HG03457 (cell line): Measurements from ENCODE around the gene STK17B.
"Not testable (repeated sequence)": the region's sequence is repeated elsewhere in the genome, so short reads cannot be mapped to it uniquely, and the experiment has no call there.

Experiments
- ATAC-seq: cut with Tn5 transposase; IDR thresholded peaks from one replicate; pipeline ENCODE4 v1.9.1; 2021; ENCODE audit warnings: moderate number of reproducible peaks; ENCODE audit not compliant: unreplicated experiment

Gene STK17B

DNA sequence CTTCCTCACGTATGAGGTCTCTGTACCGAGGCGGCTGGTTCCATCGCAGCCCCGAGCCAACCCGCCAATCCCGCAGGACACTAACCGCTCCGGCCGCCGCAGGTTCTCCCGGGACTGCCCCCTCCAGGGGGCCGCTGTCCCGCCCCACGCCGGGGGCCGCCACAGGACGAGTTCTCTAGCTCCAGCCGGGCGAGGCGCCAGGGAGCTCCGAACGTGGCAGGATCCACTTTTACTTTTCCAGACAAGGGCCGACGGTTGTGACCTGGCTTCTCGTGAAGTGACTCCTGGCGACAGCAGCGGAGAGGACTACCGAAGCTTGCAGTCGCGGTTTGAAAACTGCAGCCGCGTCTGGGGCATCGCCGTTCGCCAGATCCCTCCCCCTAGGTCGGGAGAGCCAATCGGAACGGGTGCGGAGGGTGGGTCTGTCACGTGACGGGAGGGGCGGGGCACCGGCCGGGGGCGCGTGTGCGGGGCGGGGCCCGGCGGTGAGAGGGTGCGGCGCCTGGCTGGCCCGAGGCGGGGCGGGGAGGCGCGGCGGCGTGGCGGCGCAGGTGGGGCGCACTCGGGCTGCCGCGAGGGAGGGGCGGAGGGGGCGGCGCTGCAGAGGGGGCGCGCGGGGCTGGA, at the start of gene STK17B:
Gene STK17B, minus strand, starts transcription at position 331 of the 624 bp plus-strand sequence. CDS start 8,195 bp downstream, outside the sequence.
- peak; percentile 43 for ATAC-seq

DNA sequence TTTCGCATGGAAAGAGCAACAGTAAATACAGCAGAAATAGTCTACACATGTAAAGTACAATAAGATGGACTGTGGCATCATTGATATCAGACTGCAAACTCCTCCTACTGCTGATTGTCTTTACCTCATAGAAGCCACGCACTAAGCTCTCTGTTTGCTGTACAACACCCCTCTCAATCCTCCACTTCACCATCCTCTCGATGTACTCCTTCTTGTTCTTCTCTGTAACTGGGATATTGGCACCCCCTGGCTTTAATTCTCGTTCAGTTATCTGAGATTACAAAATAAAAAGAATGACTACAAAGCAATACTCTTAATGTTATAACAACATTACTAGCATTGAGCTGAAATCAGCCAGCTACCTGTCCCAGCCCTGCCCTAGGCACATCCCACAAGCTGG, 49.3 kb upstream of the STK17B start:
- no peak for ATAC-seq

DNA sequence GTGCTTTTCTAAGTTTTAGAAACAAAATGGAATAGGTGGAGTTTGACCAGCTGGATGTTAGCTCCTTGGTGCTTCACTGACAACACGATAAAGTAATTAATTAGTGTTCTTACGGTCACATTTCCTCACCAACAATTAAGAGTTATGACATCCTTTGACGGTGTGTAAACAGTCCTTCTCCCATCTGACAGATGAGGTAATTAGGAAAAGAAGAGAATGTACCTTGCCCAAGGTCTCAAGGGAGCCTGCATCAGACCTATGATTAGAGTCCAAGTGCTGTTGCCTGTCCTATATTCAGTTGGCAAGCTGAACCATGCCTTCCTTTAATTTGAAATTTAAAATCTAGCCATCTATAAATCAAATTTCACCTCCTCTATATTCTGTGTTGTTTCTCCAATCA, 48.3 kb upstream of the STK17B start:
- ATAC-seq: no peak

DNA sequence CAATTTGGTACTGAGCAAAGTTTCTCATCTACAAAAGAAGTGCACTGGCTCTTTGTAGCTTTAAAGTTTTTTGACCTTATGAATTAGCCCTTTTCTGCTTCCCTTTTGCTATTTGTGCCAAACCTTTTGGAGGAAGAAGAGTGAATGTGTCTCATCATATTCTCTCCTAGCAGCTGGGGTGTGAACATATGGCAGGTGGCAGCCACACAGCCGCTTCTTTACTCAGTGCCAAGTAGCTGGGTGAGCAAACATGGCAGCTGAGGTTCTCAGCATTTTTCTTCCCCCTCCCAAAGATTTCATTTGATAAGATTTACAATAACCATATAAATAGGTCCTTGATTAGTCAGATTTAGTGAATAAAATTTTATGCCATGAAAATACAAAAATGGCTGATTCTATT, 46.7 kb upstream of the STK17B start:
- ATAC-seq: no peak

DNA sequence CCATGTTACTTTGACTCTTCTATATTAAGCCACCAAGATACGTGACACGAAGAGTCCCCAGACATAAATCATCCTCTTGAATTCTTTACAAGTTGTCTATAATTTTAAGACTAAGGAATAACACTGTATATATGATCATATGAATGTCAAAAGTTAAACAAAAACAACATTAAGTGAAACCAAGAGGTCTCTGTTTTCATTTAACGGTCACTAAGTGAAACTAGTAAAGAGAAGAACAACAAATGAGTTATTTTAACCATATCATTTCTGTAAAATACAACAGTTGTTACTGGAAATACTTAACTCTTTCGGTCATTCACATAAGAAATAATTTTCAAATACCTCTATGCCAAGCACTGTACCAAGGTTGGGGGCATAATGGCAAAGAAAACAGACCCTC, 45.7 kb upstream of the STK17B start:
- no peak for ATAC-seq

DNA sequence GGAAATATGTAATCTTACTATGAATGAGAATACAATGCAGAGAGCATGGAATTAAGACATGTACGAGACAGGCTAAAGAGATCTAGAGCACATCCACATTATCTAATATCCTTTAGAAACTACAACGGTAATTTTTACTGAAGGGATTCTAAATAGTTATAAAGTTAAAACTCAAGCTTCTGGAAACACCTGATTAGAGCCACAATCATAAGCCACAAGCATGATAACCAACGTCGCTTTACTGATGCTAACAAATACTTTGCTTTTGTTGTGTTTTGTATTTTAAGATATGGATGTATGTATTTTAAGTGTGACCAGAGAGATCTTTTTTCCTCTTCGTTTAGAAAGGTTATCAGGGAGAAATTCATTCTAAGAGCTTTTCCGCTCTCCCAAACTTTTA, 44.0 kb upstream of the STK17B start:
- ATAC-seq: no peak

DNA sequence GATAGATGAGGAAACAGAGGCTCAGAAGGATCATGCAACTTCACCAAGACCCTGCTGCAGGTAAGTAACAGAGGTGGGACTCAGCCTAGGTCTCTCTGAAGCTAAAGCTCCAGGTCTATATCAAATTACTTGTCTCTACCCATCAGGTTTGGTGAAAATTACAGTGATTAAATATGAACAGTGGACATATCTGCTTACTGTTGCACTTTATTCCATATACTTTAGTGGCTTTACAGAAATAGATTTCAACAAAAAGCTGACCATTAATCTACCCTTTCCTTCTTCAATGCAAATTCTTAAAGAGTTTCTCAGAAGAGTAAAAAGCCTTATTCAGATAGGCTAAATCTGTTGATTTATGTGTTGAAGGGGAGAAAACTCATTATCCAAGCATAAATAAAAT, 42.8 kb upstream of the STK17B start:
- ATAC-seq: no peak

DNA sequence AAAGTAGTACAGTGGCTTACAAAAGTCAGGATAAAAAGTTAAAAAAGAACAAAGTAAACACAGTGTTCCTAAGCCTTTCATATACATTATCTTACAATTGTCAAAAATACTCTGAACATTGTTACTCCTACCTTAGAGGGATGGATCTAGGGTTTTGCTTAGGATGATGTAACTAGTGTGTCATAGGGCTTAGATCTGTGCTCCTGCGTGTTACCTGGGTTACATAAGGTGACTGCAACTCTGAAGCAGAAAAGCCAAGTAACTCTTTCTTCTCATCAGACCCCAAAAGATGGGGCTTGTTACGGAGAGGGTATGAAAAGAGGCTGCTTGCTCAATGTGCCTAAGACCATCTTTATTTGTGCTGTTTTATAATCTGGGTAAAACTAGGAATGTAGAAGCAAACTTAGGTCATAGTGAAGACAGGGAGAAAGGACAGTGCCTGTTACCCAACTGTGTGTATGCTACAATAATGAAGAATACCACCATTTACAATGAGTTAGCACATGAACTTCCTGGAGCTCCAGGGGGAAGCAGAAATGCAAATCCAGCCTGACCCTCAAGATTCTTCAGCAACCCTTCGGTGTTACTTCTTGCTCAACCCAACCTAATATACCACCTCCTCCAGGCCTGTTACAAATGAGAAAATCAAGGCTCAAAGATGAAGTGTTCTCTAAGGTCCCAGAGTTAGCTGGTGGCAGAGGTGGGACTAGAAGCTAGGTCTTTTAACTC, 42.0 kb upstream of the STK17B start:
- ATAC-seq: no peak

DNA sequence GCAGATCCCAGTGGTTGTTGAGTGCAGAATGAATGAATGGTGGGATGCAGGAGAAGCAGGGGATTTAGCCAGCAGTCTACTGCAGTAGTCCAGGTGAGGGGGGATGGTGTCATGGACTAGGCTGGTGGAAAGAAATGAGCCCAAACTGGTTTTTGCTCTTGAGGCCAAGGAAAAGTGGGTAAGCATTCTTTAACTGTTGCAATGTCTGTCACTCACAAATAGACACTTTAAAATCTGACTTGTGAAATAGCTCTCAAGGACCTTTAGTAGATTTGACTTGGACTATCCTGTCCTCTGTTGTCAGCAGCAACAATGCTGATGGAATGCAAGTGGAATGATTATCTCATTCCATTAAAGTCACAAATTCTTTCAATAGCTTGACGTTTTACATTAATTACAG, 37.5 kb upstream of the STK17B start:
- ATAC-seq: no peak

DNA sequence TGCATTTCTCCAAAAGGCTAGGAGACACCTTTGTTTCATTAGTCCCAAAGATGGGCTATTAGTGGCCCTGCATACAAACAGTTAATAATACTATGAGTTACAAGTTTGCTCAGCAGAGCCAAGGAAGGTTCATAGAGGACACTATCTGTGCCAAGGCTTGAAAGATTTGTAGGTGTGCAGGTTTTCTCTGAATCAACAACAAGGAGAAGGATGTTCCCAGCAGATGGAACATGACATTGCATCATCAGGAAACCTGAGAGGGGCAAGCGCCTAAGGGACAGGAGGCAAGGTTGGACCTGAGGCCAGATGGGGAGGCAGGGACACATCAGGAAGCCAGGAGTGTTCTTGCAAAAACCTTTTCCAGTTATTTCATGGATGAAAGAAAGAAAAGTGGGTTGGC, 35.4 kb upstream of the STK17B start:
- ATAC-seq: no peak

DNA sequence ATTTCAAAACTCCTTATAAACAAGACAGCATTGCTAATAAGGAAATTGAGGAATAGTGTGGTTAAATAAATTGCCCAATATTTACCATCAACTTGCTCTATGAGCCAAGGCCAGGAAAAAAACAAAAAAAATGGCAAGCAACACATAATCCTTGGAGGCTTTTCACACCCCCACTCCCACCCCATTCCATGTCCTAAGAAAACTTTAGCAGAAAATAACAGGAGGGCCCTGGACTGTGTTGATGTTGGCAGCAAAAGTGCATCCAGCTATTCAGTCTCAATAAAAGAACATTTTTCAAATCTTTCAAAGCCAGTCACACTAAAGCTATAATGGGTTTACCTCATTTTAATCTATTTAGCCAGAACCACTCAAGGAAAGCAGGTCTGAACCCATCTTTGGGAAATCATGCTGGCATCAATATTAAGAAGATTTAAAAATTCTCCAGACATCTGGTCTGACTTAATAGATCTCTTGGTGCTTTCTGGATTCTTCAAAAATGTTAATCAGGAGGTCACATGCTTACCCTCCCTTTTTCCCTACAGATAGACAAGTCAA, 34.6 kb upstream of the STK17B start:
- no peak for ATAC-seq

DNA sequence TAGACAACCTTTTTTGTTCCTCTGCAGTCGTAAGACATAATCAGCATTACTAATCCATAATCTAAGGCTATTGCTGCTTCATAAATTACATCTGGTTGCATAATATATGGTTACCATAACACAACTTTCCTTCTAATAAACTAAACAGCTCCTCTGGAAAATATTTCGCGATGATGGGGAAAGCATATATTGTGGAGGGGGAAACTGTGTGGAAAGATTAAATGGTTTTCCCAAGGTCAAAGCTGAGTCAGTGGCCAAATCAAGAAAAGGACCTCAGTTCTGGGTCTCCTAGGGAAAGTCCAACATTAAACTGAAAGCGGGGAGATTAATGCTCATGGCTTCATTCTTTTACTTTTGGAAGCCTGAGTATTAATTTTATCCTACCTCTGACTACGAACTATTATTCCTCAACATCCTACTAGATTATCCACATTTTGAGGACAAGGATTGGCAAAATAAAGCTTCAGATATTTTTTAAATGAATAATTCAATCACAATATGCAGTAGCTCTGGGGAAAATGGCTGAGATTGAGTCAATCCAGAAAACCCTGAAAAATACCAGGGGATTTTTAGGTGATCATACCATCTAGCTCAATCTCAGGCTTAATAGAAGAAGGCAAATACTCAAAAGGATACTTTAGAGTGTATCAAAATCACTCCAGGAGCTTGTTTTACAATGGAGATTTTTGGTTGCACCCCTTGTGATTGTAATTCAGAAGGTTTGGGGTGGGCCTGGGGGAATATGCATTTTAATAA, 33.8 kb upstream of the STK17B start:
- ATAC-seq: no peak

DNA sequence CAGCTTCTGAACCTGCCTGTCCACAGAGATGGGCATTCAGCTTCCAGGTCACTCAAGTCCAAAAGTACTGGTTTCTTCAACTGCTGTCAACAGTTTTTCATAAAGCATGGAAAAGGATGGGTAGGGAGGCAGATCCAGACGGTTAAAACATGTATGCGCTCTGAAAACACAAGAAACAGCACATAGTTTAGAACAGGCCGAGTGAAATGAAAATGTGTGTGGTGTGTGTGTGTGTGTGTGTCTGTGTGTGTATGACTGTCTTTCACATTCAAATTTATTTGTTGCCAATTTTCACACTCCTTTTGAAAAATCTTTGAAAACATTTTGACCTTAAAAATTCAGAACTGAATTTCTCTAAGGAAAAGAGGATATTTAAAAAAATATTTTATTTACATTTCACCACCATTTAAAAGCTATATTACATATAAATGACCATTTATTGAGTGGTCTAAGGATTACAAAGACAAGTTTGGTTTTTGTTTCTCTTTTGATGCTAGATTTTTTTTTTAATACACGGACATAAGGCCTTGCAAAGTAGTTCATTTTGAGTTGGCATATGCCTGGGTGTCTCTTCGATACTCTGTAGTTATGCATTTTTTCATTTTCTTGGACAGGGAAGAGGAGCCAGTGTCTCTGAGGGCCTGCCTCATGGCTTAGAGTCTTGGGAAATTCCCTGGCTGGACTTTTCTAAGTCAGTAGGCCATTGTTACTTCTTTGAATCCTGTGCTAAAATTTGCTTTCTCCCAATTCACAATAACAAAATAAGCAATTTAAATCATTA, 30.0 kb upstream of the STK17B start:
- no peak for ATAC-seq

DNA sequence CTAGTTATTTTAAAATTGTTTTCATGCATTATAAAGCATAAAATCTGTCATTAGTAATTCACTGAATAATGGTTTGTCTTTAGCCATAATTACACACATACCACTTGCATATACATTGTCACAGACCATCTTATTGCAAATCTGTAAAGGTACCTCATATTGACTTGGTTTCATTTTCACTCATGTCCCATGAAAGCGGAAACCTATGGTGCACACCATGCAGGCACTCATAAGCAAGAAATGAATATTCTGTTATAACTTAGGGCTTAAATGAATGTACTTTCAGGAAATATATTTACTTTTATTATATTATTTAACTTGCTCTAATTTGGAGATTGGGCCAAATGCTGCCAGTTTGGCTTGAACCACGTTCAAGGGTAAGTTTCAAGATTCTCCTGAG, 29.2 kb upstream of the STK17B start:
- ATAC-seq: peak; percentile 98

DNA sequence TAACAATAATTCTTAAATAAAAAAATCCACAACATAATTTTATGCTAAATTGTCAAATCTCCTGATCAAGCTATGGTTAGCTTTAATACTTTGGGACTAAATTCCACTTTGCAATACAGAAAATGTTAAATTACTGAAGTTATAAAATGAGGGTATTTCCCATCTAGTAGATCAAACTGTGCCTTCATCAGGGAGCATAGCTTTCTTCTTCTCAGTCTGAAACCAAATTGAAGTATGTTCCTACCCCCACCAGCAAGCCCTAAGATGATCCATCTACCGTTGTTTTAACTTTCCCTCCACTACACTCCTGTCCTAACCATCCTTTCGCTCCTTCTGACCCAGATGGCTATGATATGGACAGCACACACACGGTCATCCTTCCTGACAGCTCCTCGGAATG, 24.4 kb upstream of the STK17B start:
- no peak for ATAC-seq

DNA sequence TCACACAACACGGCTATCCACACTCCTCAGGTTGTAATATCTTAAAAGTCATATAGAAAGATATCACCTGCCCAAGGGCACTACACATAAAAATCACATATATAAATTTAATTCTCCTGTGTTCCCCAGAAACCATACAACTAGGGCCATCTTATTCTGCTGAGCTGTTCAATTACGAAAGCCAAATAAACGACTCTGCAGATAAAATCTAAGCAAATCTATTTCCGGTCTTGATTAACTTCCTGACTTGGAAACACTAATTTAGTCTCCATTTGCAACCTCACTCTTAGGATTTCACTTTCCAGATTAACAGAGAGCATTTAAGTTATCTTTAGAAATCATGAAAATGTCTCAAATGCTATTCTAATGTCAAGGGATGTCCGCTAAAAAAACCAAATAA, 23.9 kb upstream of the STK17B start:
- no peak for ATAC-seq

DNA sequence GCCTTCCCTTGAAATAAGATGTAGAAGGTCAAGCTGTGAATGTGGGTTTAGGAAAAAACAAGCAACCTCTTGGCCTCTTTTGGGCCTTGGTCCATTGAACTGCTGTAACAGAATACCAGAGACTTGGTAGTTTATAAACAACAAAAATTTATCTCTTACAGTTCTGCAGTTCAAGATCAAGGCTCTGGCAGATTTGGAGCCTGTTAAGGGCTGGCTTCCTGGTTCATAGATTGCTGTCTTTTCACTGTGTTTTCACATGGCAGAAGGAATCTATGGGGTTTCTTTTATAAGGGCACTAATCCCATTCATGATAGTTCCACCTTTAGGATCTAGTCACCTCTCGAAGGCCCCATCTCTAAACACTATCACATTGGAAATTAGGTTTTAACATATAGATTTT, 20.2 kb upstream of the STK17B start:
- no peak for ATAC-seq

DNA sequence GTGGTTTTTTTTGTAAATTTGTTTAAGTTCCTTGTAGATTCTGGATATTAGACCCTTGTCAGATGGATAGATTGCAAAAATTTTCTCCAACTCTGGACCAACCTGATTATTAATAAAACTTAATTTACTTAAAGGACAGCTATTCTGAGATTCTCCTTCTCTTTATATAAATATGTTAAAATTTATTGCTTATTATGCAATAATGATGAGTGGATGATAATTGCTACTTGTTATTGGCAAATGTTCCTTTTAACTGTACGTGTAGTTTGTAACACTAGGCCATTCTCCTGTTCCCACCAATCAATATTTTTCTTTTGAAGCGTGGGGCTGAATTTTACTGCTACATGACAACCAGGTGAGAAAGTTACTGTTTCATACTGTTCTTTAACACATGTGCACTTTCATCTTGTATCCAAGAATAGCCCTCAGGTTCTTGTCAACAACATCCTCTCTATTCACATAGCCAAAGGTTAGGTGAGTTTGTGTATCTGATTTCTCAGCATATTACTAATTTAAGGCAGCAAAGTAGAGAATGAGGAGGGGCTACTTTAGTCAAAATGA, 16.6 kb upstream of the STK17B start:
- ATAC-seq: no peak

DNA sequence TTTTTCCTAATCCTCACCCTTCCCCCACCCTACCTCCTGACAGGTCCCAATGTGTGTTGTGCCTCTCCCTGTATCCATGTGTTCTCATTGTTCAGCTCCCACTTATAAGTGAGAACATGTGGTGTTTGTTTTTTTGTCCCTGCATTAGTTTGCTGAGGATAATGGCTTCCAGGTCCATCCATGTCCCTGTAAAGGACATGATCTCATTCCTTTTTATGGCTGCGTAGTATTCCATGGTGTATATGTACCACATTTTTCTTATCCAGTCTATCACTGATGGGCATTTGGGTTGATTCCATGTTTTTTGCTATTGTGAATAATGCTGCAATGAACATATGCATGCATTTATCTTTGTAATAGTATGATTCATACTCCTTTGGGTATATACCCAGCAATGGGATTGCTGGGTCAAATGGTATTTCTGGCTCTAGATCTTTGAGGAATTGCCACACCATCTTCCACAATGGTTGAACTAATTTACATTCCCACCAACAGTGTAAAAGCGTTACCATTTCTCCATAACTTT, 15.9 kb upstream of the STK17B start:
- ATAC-seq: not testable (repeated sequence)

DNA sequence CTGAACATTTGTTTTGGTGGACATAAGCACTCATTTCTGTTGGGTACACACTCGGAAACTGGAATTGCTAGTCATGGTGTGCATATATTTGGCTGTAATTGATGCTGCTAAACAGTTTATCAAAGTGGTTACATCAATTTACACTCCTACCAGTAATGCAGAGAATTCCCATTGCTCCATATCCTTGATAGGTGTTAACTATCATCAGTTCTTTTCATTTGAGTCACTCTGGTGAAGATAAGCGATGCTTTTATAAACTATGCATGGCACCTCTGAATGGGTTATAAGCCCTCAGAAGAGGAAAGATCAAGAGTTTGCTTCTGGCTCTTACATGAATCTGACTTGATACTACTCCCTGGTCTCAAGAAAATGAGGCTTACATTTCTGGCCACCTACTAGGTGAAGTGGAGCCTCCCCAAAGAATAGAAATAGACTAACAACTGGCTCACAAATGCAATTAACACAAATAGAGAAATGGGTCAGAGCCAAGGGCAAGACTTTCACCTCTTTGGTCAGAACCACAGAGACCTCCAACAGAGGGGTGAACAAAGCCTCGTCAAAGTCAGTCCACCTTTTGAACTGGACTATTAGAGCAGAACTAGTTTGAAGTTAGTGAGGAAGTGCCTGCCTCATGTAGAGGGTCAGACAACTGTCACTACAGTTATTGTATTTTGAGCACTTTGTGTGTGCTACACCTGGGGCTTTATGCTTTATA, 15.0 kb upstream of the STK17B start:
- ATAC-seq: no peak
